GM12878 (cell line): ENCODE measurements around the gene ARL16. TPM values are rescaled to one million over a fixed set of nuclear protein-coding genes. Genes with fewer than 3 reads are reported as not detected.

ENCODE experiments used
- ATAC-seq: fragments of 200-7000 bp; cut with Tn5 transposase; 3 replicates; pipeline ENCODE4 v1.9.1; 2020; ENCODE audit warnings: mild to moderate bottlenecking, moderate library complexity
- BruUV-seq: library from RNA; stranded (reverse); fragments of 400-500 nt; replicated peaks from 2 replicates; lab custom pipeline; 2021; lab: Mats Ljungman, UMichigan
- CTCF ChIA-PET: fragments of 300-600 bp; sonication (Branson Sonifier 250); formaldehyde crosslinking; extraction: SDS; loops from one replicate; lab custom pipeline; 2021; ENCODE audit warnings: inconsistent platforms; lab: Yijun Ruan, JAX
- POLR2A ChIA-PET: fragments of 350-600 bp; formaldehyde crosslinking; extraction: SDS; loops from one replicate; lab custom pipeline; 2021; ENCODE audit warnings: inconsistent platforms; lab: Charles Lee
- RAD21 ChIA-PET: fragments of 300-600 bp; sonication (Branson Sonifier 250); formaldehyde crosslinking; loops from one replicate; lab custom pipeline; 2023; ENCODE audit warnings: antibody characterized with exemption; ENCODE audit not compliant: unreplicated experiment; lab: Charles Lee
- SMC1A ChIA-PET: fragments of 300-600 bp; sonication (Branson Sonifier 250); formaldehyde crosslinking; loops from one replicate; lab custom pipeline; 2023; ENCODE audit not compliant: unreplicated experiment, uncharacterized antibody; lab: Charles Lee
- DNase-seq: peaks from one replicate; pipeline ENCODE4 v3.0.0-alpha.2; 2011; ENCODE audit warnings: low read depth, low spot score
- FAIRE-seq: peaks from 3 replicates; lab custom pipeline; 2011; peaks lifted over from hg19 to GRCh38; lab: Jason Lieb, UNC
- H2AFZ ChIP-seq: 2 replicates; pipeline ENCODE4 v1.6.0; 2011; ENCODE audit warnings: low read depth, low read length, control low read depth; ENCODE audit not compliant: control insufficient read depth
- H3K27ac ChIP-seq: 2 replicates; pipeline ENCODE4 v1.5.1; 2011; ENCODE audit warnings: control low read depth; ENCODE audit not compliant: control insufficient read depth, insufficient read depth
- H3K27me3 ChIP-seq, 2 experiments: replicated peaks in 1 of 2; 2 replicates each; pipeline versions ENCODE4 v1.6.0 to v1.6.1; 2011; ENCODE audit warnings: low read length in 1 of 2; ENCODE audit not compliant: control insufficient read depth in 2 of 2, insufficient read depth in 2 of 2
- H3K36me3 ChIP-seq, 2 experiments: 2 replicates each; pipeline ENCODE4 v1.5.1; 2011; ENCODE audit warnings: low read length in 1 of 2; ENCODE audit not compliant: control insufficient read depth in 2 of 2, insufficient read depth in 2 of 2
- H3K4me1 ChIP-seq: 2 replicates; pipeline ENCODE4 v1.6.1; 2011; ENCODE audit warnings: mild to moderate bottlenecking, low read length, moderate library complexity, mixed read lengths; ENCODE audit not compliant: control insufficient read depth, insufficient read depth
- H3K4me2 ChIP-seq: 2 replicates; pipeline ENCODE4 v1.6.0; 2011; ENCODE audit warnings: control low read depth; ENCODE audit not compliant: control insufficient read depth, insufficient read depth
- H3K4me3 ChIP-seq: fragments of 200-600 bp; sonication (generic); 2 replicates; pipeline ENCODE4 v1.5.1; 2016
- H3K79me2 ChIP-seq: 2 replicates; pipeline ENCODE4 v1.6.0; 2011; ENCODE audit warnings: low read length; ENCODE audit not compliant: control insufficient read depth, insufficient read depth
- H3K9ac ChIP-seq: 2 replicates; pipeline ENCODE4 v1.8.0; 2011; ENCODE audit warnings: low read length, control low read depth, mixed read lengths; ENCODE audit not compliant: control insufficient read depth, insufficient read depth
- H3K9me3 ChIP-seq: replicated peaks from 3 replicates; pipeline ENCODE4 v1.5.1; 2011; ENCODE audit warnings: mild to moderate bottlenecking, low read length; ENCODE audit not compliant: control insufficient read depth, insufficient read depth
- H4K20me1 ChIP-seq: 2 replicates; pipeline ENCODE4 v1.6.0; 2011; ENCODE audit not compliant: control insufficient read depth, insufficient read depth
- CREB1 ChIP-seq: IDR thresholded peaks from 2 replicates; pipeline ENCODE4 v1.6.1; 2012; ENCODE audit warnings: low read depth, mild to moderate bottlenecking, inconsistent platforms
- KDM1A ChIP-seq: fragments of 200-600 bp; sonication (generic); IDR thresholded peaks from 2 replicates; pipeline ENCODE4 v1.6.1; 2016; ENCODE audit warnings: borderline replicate concordance
- PAX5 ChIP-seq: IDR thresholded peaks from 2 replicates; pipeline ENCODE4 v1.6.1; 2011; ENCODE audit warnings: low read depth, low read length, borderline replicate concordance
- RAD51 ChIP-seq: fragments of 450-650 bp; IDR thresholded peaks from 2 replicates; pipeline ENCODE4 v1.6.1; 2016; ENCODE audit warnings: moderate library complexity, mild to moderate bottlenecking, inconsistent platforms
- RFX5 ChIP-seq: IDR thresholded peaks from 2 replicates; pipeline ENCODE4 v1.6.1; 2011; ENCODE audit warnings: low read depth, low read length, improper control_type of control experiment
- SP1 ChIP-seq: IDR thresholded peaks from one replicate; pipeline ENCODE4 v1.6.1; 2011; ENCODE audit warnings: low read depth, low read length
- SRF ChIP-seq, 2 experiments: IDR thresholded peaks; 2 replicates each; pipeline ENCODE4 v1.6.1; 2011; ENCODE audit warnings: low read depth in 2 of 2, low read length in 2 of 2, mild to moderate bottlenecking in 1 of 2, moderate library complexity in 1 of 2
- SUPT20H ChIP-seq: IDR thresholded peaks from 2 replicates; pipeline ENCODE4 v1.6.1; 2011; ENCODE audit warnings: low read depth, mild to moderate bottlenecking, low read length, moderate library complexity, borderline replicate concordance; ENCODE audit not compliant: control insufficient read depth
- TBL1XR1 ChIP-seq: IDR thresholded peaks from 2 replicates; pipeline ENCODE4 v1.6.1; 2012; ENCODE audit warnings: low read depth, low read length, improper control_type of control experiment
- ZZZ3 ChIP-seq: IDR thresholded peaks from 2 replicates; pipeline ENCODE4 v1.6.1; 2011; ENCODE audit warnings: low read depth; ENCODE audit not compliant: control insufficient read depth, insufficient read length
- WGBS: methylation state at CpG from one replicate; pipeline ENCODE4 v1.1.6; 2016; ENCODE audit warnings: low lambda C conversion rate; ENCODE audit not compliant: insufficient replicate concordance, insufficient coverage; ENCODE audit errors: missing lambda C conversion rate; 5-methylcytosine and 5-hydroxymethylcytosine counted together
- in situ Hi-C: fragments of 300-500 bp; cut with MboI; formaldehyde crosslinking; loops from 9 replicates; pipeline ENCODE4 v1.14.3; 2018; ENCODE audit warnings: mixed read lengths
- intact Hi-C: fragments of 100-400 bp; cut with micrococcal nuclease; formaldehyde crosslinking; loops from one replicate; pipeline ENCODE4 v1.14.2; 2022; ENCODE audit not compliant: unreplicated experiment
- polyA plus RNA-seq, 11 experiments: library from polyadenylated mRNA; depleted of rRNA in 4 of 11; unstranded in 6 of 11; stranded (reverse) in 5 of 11; fragments of >200 nt; fragmentation: Nextera tagmentation in 4 of 11; fragmentation: Illumina TruSeq in 1 of 11; extraction: Ambion mirVana in 4 of 11; extraction: Trizol in 1 of 11; gene quantifications; 1 replicate in 1 of 11; 2 replicates in 10 of 11; pipeline versions ENCODE4 v1.2.1 to v1.2.3, GENCODE V29; 2011 to 2016; ENCODE audit warnings: inconsistent platforms in 2 of 11, missing spikeins in 2 of 11, low read depth in 1 of 11
- total RNA-seq, 4 experiments: library from RNA; depleted of rRNA in 3 of 4; stranded (reverse); fragments of >200 nt in 3 of 4; fragmentation: Illumina TruSeq in 1 of 4; extraction: Trizol in 1 of 4; gene quantifications; 2 replicates each; pipeline versions ENCODE4 v1.2.1 to v1.2.3, GENCODE V29; 2013 to 2021
- TF ChIP-seq, protein P1 (sequence below): IDR thresholded peaks from 2 replicates; pipeline ENCODE4 v1.6.1; 2011; ENCODE audit warnings: borderline replicate concordance, low read depth, mild to moderate bottlenecking, moderate library complexity, mixed read lengths, low read length; ENCODE audit not compliant: insufficient read depth; ENCODE audit errors: extremely low read length

Gene ARL16
- total and polyA plus RNA-seq, 10 of the 15 experiments (the other 5 are each of a cell fraction or from before 2014, with no cell fraction given): 4.7 to 47.6 (median 30.9) TPM

DNA sequence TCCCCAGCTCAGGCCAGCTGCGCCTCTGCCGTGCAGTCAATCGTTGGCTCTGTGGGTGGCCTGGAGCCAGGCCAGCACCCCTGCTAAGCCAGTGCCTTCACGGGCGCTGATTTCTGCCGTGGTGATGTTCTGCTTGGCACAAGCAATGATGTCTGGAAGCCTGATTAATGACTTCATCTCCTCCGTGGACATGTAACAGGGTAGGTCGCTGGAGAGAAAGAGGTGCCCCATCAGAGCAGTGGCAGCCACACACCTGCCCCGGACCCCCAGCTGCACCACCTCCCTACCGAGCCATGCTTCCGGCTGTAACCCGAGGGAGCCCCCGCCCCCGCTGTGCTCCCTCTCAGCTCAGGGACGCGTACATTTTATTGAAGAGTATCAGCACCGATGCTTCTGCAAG, 1.9 kb downstream of the ARL16 start:
- Histone ChIP-seq H3K36me3 (peaks cover 0 to 2% of the 10 kb centered on the region in 2 experiments; a peak in 3 of 4 replicates), H3K4me2 (no peak overlapping the region), H3K9me3 (no peaks in the 10 kb centered on the region), H3K27me3 (no peaks in the 10 kb centered on the region), H3K27ac (no peak overlapping the region), H2AFZ (no peak overlapping the region), H3K79me2 (peaks cover 38% of the 10 kb centered on the region), H4K20me1 (peaks cover 8% of the 10 kb centered on the region; the same call in 1 of the 2 replicates), H3K4me3 (no peak overlapping the region), H3K9ac (no peak overlapping the region), H3K4me1 (peaks cover 11% of the 10 kb centered on the region)
- ChIA-PET CTCF (interaction anchor here (1.1 kb wide), 1 partner anchor 12 kb away, joined by 3 read pairs; no protein-coding TSS in a partner anchor), POLR2A (interaction anchor here (1.2 to 4.0 kb wide), 2 partner anchors 21 to 22 kb away, joined by 3 to 32 read pairs; partner anchors contain the start of gene MRPL12), RAD21 (no interaction called here), SMC1A (no interaction called here)
- no TSS peak for BruUV-seq
- DNase-seq (no peak), ATAC-seq (no peak), FAIRE-seq (no peak)
- 87% methylated on average over 17 of the region's 17 CpGs for WGBS
- intact Hi-C loops (loop anchor here (2.0 kb wide), 1 partner anchor 21 kb away; the partner anchor contains the start of gene MRPL12), in situ Hi-C loops (no loop called here)
- TF ChIP-seq KDM1A (no peak), PAX5 (no peak), SP1 (no peak), TBL1XR1 (no peak), SRF (IDR thresholded peaks at IDR 0.05; ENCODE audit: low read depth in 2 of 2, low read length in 2 of 2) (no peak), CREB1 (no peak), RAD51 (no peak), SUPT20H (no peak), RFX5 (no peak), ZZZ3 (no peak)
- TF ChIP-seq, protein P1, sequence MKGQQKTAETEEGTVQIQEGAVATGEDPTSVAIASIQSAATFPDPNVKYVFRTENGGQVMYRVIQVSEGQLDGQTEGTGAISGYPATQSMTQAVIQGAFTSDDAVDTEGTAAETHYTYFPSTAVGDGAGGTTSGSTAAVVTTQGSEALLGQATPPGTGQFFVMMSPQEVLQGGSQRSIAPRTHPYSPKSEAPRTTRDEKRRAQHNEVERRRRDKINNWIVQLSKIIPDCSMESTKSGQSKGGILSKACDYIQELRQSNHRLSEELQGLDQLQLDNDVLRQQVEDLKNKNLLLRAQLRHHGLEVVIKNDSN: no peak
